HG03280 (cell line): ENCODE results near the gene PROX2.

ENCODE experiments used
- ATAC-seq: cut with Tn5 transposase; IDR thresholded peaks from one replicate; pipeline ENCODE4 v1.9.1; 2021; ENCODE audit warnings: mild to moderate bottlenecking, moderate library complexity; ENCODE audit not compliant: unreplicated experiment

Gene PROX2, protein sequence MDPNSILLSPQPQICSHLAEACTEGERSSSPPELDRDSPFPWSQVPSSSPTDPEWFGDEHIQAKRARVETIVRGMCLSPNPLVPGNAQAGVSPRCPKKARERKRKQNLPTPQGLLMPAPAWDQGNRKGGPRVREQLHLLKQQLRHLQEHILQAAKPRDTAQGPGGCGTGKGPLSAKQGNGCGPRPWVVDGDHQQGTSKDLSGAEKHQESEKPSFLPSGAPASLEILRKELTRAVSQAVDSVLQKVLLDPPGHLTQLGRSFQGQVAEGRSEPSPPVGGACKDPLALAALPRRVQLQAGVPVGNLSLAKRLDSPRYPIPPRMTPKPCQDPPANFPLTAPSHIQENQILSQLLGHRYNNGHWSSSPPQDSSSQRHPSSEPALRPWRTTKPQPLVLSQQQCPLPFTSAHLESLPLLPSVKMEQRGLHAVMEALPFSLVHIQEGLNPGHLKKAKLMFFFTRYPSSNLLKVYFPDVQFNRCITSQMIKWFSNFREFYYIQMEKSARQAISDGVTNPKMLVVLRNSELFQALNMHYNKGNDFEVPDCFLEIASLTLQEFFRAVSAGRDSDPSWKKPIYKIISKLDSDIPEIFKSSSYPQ

GRCh38 chr14:74875941-74876913 lies at the start of gene PROX2:
TSS of gene PROX2 (minus strand) at chr14:74876145. CDS start at chr14:74863834, 12,311 bp downstream.
- ATAC-seq: peak; percentile 58

- no peak for ATAC-seq
Observed at GRCh38 chr14:74924061-74924460, 48.1 kb upstream of the PROX2 start.

GRCh38 chr14:74922752-74923401 lies 46.9 kb upstream of the PROX2 start, which contains the start of gene RPS6KL1:
TSS of gene RPS6KL1 (minus strand) at chr14:74923260. CDS start at chr14:74921541, 1,719 bp downstream.
- peak; percentile 97 for ATAC-seq

GRCh38 chr14:74921987-74922751 lies 46.2 kb upstream of the PROX2 start:
- ATAC-seq: no peak

- no peak for ATAC-seq
Observed at GRCh38 chr14:74921053-74921620, 45.2 kb upstream of the PROX2 start.

GRCh38 chr14:74920281-74920680 lies 44.3 kb upstream of the PROX2 start:
- ATAC-seq: no peak

DNA sequence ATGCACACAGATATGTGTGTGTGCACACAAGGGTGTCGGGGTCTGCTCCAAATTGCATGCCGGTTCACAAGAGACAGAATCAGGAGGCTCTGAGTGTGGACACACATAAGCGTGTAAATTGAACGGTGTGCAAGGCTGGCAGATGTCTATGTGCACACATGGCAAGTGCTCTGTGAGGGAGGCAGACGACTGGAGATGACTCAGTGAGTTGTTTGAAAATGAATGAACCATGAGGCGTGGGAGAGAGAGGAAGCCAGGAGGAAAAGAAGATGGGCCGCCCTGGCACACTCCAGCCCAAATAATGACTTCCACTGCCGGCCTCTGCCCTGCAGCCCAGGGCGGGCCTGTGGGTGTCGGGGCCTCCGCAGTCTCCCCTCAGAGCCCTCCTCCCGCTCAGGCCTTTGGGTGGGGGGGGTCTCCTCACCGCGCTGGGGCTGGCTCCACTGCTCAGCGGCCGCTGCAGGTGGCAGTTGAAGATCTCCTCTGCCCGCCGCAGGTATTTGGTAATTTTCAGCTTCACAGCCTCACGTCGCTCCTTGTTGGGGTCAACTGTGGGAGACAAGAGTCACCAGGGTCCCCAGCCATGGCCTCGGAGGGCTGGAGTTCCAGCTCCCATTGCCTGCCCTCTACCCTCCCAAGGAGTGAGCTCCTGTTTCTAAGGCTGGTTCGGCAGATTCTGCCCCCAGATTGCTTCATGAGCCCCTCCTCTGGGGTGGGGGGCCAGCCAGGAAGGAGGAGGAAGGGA lies 43.6 kb upstream of the PROX2 start:
- no peak for ATAC-seq

DNA sequence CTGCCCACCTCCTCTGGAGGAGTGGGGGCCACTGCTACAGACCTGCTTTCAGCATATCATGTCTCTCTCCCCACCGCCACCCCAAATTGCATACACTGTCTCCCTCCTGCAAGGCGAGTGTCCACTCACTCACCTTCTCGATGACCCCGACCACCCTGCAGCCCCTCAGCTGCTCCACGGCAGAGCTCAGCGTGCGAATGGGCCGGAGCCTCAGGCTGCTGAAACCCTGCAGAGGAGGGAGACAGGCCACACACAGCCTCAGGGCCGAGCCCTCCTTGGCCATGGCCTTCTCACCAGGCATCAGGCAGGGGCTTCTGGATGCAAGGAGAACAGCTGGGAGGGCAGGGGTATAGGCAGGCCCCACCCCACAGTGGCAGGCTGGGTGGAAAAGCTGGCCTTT lies 42.4 kb upstream of the PROX2 start:
- ATAC-seq: no peak

- no peak for ATAC-seq
Observed at GRCh38 chr14:74917646-74918081, 41.7 kb upstream of the PROX2 start.

DNA sequence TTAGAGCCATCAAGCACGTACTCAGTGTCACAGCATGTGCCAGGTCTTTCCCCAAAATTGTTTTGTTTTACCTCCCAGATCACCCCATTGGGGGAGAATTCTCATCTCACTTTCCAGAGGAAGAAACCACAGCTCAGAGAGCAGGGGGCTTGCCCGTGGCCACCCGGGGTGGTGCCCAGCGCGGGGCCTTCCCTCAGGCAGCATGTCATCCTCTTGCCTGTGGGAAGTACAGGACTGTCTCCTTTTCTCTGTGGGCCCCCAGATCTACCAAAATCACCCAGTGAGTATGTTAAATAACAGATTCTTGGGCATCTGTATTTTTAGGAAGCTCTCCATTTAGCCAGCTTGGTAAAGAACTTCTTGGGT lies 41.2 kb upstream of the PROX2 start:
- no peak for ATAC-seq

DNA sequence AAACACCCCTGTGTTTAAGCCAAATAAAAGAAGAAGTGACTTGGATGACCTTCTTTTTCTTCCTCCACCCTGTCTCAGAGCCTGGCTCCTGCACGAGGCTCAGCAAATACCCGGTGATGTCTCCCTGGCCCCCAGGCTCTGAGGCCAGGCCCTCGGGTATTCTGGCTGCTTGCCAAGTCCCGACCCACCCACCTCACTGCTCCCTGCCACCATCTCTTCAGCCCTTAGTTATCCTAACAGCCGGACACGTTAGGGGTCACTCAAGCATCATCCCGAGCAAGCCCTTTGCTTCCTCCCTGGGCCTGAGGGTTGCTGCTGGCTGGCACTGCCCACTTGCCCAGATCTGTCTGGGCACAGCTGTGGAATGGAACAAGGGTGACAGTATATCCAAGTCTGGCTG lies 39.9 kb upstream of the PROX2 start:
- no peak for ATAC-seq

- no peak for ATAC-seq
Observed at GRCh38 chr14:74915426-74915825, 39.5 kb upstream of the PROX2 start.

- ATAC-seq: no peak
Observed at GRCh38 chr14:74913986-74914573, 38.1 kb upstream of the PROX2 start.

- ATAC-seq: no peak
Observed at GRCh38 chr14:74913393-74913910, 37.5 kb upstream of the PROX2 start.

DNA sequence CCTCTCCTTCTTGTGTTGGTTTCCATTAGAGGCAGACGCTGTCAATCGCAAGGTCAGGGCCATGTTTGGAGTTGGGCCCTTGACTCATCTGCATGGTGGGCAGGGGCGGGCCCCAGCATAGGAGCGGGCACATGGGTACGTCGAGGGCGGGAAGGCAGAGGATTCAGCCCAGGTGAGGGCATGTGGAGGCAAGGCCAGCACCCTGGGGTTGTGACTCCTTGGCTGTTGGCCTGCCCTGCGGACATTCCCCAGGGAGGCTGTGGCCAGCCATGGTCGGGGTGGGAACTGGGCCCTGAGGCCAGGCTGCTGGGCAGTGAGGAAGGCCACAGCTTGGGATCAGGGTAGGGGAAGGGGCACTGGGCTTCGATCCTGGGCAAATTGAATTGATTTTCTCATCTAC lies 36.9 kb upstream of the PROX2 start:
- ATAC-seq: no peak

DNA sequence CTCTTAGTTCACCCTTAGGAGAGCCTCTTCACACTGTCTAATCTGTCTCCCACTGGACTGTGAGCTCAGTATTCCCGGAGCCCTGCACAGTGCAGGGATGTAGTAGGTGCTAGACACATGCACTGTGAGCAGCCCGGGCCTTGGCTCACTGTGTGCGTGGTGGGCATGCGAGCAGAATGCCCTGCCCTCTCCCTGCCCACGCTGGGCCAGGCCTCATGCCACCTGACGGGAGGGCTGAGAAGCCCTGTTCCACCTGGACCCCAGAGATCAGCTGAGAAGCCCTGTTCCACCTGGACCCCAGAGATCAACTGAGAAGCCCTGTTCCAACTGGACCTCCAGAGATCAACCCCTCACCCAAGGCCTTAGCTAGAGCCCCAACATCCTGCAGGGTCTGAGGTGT lies 36.2 kb upstream of the PROX2 start:
- ATAC-seq: no peak

DNA sequence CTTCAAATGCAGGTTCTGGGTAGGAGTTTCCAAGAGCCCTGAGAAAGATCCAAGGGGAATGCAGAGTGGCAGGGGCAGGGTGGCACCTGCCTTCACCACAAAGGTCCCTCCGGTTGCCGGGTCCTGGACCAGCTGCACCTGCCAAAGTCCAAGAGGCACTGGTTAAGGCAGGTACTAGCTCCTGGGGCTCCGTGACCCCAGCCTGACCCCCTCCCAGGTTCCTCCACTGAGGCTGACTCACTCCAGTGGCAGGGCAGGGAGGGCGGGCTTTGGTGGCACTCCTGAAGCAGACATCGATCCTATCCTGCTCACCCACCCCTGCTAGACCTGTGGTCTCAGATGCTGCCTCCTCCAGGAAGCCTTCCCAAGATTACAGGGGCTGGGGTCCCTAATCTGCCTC lies 35.8 kb upstream of the PROX2 start:
- ATAC-seq: no peak

DNA sequence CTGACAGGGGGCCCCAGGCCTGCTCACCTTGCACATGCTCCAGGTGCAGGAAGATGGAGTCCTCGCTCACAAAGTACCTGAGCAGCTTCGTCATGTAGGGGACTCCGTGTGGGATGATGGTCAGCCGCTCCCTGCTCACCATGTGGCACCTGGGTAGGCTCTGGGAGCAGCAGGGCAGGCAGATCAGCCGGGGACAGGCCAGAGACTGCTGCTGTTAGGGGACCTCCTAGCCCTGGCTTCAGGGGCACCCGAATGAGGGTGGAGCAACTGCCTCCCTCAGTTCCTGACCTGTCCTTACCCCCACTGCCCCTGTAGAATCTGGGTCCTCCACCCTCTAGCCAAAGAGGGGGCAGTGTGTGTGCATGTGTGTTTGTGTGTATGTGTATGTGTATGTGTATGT lies 35.3 kb upstream of the PROX2 start:
- no peak for ATAC-seq
